Measurements from ENCODE around the gene ALG14. TPM values are rescaled to one million over a fixed set of nuclear protein-coding genes. Genes with fewer than 3 reads are reported as not detected.

The ALG14 gene
- total and polyA plus RNA-seq, 2 of the 4 experiments (the other 2 are of a cell fraction) = 1.7 to 2.0 TPM

GRCh38 chr1:94979131-94979530, 93.6 kb downstream of the ALG14 start (continued):
- TF ChIP-seq ELK1 (IDR thresholded peaks at IDR 0.05; ENCODE audit: borderline replicate concordance, low read depth, low read length) = no peak

- Histone ChIP-seq H3K9ac (ENCODE audit: low read depth, low read length) (no peak overlapping the region), H3K4ac (ENCODE audit: low read depth, low read length) (no peak overlapping the region), H3K9me3 (ENCODE audit: control insufficient read depth, insufficient read depth, low read length) (no peaks in the 10 kb centered on the region), H4K20me1 (ENCODE audit: insufficient read depth, low read length) (no peaks in the 10 kb centered on the region), H2BK5ac (ENCODE audit: low read depth, low read length, poor library complexity, severe bottlenecking) (no peak overlapping the region), H3K4me3 (ENCODE audit: insufficient read depth, low read depth, low read length) (no peak overlapping the region), H3K79me1 (ENCODE audit: low read depth in 1 of 2, low read length in 2 of 2) (no peaks in the 10 kb centered on the region), H3K23ac (ENCODE audit: low read depth, low read length) (no peak overlapping the region), H3K4me1 (ENCODE audit: control insufficient read depth, insufficient read depth, low read length) (peaks cover 16% of the 10 kb centered on the region), H2AFZ (replicated peaks; ENCODE audit: low read length, poor library complexity) (no peak overlapping the region), H3K9me1 (ENCODE audit: insufficient read depth, low read length) (peaks cover 2% of the 10 kb centered on the region; the same call in 1 of the 2 replicates), H4K5ac (ENCODE audit: low read depth, low read length) (no peak overlapping the region), H2BK120ac (ENCODE audit: low read depth, low read length) (no peak overlapping the region), H2AK9ac (replicated peaks; ENCODE audit: low read depth, low read length, poor library complexity) (no peak overlapping the region), H3K27me3 (ENCODE audit: control insufficient read depth, insufficient read depth, low read length) (no peaks in the 10 kb centered on the region), H3K4me2 (ENCODE audit: low read depth, low read length) (no peak overlapping the region), H2BK15ac (ENCODE audit: low read depth, low read length) (no peak overlapping the region), H3K18ac (ENCODE audit: low read depth, low read length) (no peak overlapping the region), H3K36me3 (ENCODE audit: control insufficient read depth, insufficient read depth, low read length) (no peaks in the 10 kb centered on the region), H3K14ac (replicated peaks; ENCODE audit: low read depth, low read length) (no peak overlapping the region), H4K8ac (ENCODE audit: low read depth in 2 of 2, low read length in 2 of 2) (no peak overlapping the region), H3K56ac (ENCODE audit: extremely low read depth, insufficient read depth, low read length) (no peak overlapping the region), H2BK20ac (ENCODE audit: low read depth, low read length) (no peak overlapping the region), H3K27ac (ENCODE audit: insufficient read depth, low read length) (no peak overlapping the region), H2AK5ac (ENCODE audit: low read depth, low read length) (no peak overlapping the region), H4K91ac (ENCODE audit: insufficient read depth, low read depth, low read length) (no peak overlapping the region)
- dilution Hi-C loops (cut with HindIII; ENCODE audit: low sequenced_read_pairs, unreplicated experiment) (no loop called here), in situ Hi-C loops (cut with MboI; ENCODE audit: low sequenced_read_pairs) (no loop called here), intact Hi-C loops (cut with micrococcal nuclease) (no loop called here)
- DNase-seq (no peak), ATAC-seq (ENCODE audit: low read depth) (no peak)
- CTCF ChIA-PET = no interaction called here
- WGBS, 2 experiments (ENCODE audit: extremely low coverage in 2 of 2, insufficient read length in 1 of 2) = no CpG with 5 or more reads among the region's 2 CpGs
- BruUV-seq (replicated peaks) = no TSS peak
- POLR2A ChIA-PET (ENCODE audit: unreplicated experiment) = no interaction called here
- TF ChIP-seq, protein P1, sequence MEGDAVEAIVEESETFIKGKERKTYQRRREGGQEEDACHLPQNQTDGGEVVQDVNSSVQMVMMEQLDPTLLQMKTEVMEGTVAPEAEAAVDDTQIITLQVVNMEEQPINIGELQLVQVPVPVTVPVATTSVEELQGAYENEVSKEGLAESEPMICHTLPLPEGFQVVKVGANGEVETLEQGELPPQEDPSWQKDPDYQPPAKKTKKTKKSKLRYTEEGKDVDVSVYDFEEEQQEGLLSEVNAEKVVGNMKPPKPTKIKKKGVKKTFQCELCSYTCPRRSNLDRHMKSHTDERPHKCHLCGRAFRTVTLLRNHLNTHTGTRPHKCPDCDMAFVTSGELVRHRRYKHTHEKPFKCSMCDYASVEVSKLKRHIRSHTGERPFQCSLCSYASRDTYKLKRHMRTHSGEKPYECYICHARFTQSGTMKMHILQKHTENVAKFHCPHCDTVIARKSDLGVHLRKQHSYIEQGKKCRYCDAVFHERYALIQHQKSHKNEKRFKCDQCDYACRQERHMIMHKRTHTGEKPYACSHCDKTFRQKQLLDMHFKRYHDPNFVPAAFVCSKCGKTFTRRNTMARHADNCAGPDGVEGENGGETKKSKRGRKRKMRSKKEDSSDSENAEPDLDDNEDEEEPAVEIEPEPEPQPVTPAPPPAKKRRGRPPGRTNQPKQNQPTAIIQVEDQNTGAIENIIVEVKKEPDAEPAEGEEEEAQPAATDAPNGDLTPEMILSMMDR (conservative IDR thresholded peaks at IDR 0.05; ENCODE audit: low read depth, low read length) = no peak
- no peak for TF ChIP-seq RAD21 (IDR thresholded peaks at IDR 0.05; ENCODE audit: low read length)
- TF ChIP-seq CHD1 (IDR thresholded peaks at IDR 0.05; ENCODE audit: low read depth, low read length) = no peak
- TF ChIP-seq CEBPB (IDR thresholded peaks at IDR 0.05; ENCODE audit: low read depth, low read length) = no peak
- no peak for TF ChIP-seq SMC3 (IDR thresholded peaks at IDR 0.05; ENCODE audit: low read depth, low read length)
- TF ChIP-seq NFE2L2 (IDR thresholded peaks at IDR 0.05; ENCODE audit: low read depth, low read length) = no peak
- TF ChIP-seq FOS (IDR thresholded peaks at IDR 0.05; ENCODE audit: low read depth, low read length) = no peak
- TF ChIP-seq MAFK (IDR thresholded peaks at IDR 0.05; ENCODE audit: low read depth, low read length) = no peak
- TF ChIP-seq ELK1 (IDR thresholded peaks at IDR 0.05; ENCODE audit: borderline replicate concordance, low read depth, low read length) = no peak
- TF ChIP-seq POLR2A (IDR thresholded peaks at IDR 0.05; ENCODE audit: low read depth, low read length) = no peak
- TF ChIP-seq MXI1 (IDR thresholded peaks at IDR 0.05; ENCODE audit: borderline replicate concordance, low read depth, low read length) = no peak
- TF ChIP-seq RCOR1 (IDR thresholded peaks at IDR 0.05; ENCODE audit: insufficient replicate concordance, low read length) = no peak
- TF ChIP-seq, protein P2, sequence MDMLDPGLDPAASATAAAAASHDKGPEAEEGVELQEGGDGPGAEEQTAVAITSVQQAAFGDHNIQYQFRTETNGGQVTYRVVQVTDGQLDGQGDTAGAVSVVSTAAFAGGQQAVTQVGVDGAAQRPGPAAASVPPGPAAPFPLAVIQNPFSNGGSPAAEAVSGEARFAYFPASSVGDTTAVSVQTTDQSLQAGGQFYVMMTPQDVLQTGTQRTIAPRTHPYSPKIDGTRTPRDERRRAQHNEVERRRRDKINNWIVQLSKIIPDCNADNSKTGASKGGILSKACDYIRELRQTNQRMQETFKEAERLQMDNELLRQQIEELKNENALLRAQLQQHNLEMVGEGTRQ (IDR thresholded peaks at IDR 0.05; ENCODE audit: low read depth, low read length) = no peak
Measured at GRCh38 chr1:94978401-94978800, 94.3 kb downstream of the ALG14 start.
